HepG2 (cell line): ENCODE results near the gene FCER1G. TPM values are rescaled to one million over a fixed set of nuclear protein-coding genes. Genes with fewer than 3 reads are reported as not detected.

Source experiments
- CENPX ChIP-seq: sonication (generic); formaldehyde crosslinking; IDR thresholded peaks from 2 replicates; pipeline ENCODE4 v1.9.0; 2021; ENCODE audit warnings: mild to moderate bottlenecking, missing genetic modification reagents, moderate library complexity
- ERF ChIP-seq: IDR thresholded peaks from 2 replicates; pipeline ENCODE4 v1.6.1; 2018; ENCODE audit warnings: missing biosample characterization, missing genetic modification reagents
- HDAC6 ChIP-seq: fragments of 200-600 bp; sonication (generic); IDR thresholded peaks from 2 replicates; pipeline ENCODE4 v1.7.0; 2017; ENCODE audit warnings: mild to moderate bottlenecking, antibody characterized with exemption, low read length, low read depth
- HOXA3 ChIP-seq: sonication (generic); formaldehyde crosslinking; IDR thresholded peaks from 2 replicates; pipeline ENCODE4 v1.5.0; 2020; ENCODE audit warnings: missing genetic modification reagents
- PAWR ChIP-seq: sonication (generic); formaldehyde crosslinking; IDR thresholded peaks from 2 replicates; pipeline ENCODE4 v1.4.0; 2020; ENCODE audit warnings: missing genetic modification reagents, mild to moderate bottlenecking, borderline replicate concordance
- POLR2A ChIP-seq, 2 experiments: IDR thresholded peaks; 2 replicates each; pipeline ENCODE4 v1.6.1; 2011; ENCODE audit warnings: low read depth in 2 of 2, low read length in 2 of 2, mild to moderate bottlenecking in 1 of 2, moderate library complexity in 1 of 2; ENCODE audit not compliant: insufficient read depth in 1 of 2
- PRMT3 ChIP-seq: sonication (generic); formaldehyde crosslinking; IDR thresholded peaks from 2 replicates; pipeline ENCODE4 v1.8.1; 2022; ENCODE audit warnings: low read depth, mild to moderate bottlenecking, moderate library complexity, missing genetic modification reagents, borderline replicate concordance
- PRPF4 ChIP-seq: fragments of 200-400 bp; formaldehyde crosslinking; IDR thresholded peaks from 2 replicates; pipeline ENCODE4 v1.6.1; 2016; ENCODE audit warnings: low read length, low read depth; ENCODE audit not compliant: poor library complexity, severe bottlenecking
- RFX3 ChIP-seq: IDR thresholded peaks from 2 replicates; pipeline ENCODE4 v1.6.1; 2016; ENCODE audit warnings: missing biosample characterization, missing genetic modification reagents
- SAFB2 ChIP-seq: sonication (generic); formaldehyde crosslinking; IDR thresholded peaks from 2 replicates; pipeline ENCODE4 v1.5.1; 2020; ENCODE audit warnings: missing genetic modification reagents, low read depth, mild to moderate bottlenecking, borderline replicate concordance
- SPEN ChIP-seq: sonication (generic); formaldehyde crosslinking; IDR thresholded peaks from 2 replicates; pipeline ENCODE4 v1.5.1; 2020; ENCODE audit warnings: low read depth, mild to moderate bottlenecking, missing genetic modification reagents
- STAG1 ChIP-seq: sonication (generic); formaldehyde crosslinking; IDR thresholded peaks from 2 replicates; pipeline ENCODE4 v1.4.0; 2020; ENCODE audit warnings: missing genetic modification reagents
- SUZ12 ChIP-seq: fragments of 150-350 bp; IDR thresholded peaks from 2 replicates; pipeline ENCODE4 v1.6.1; 2014; ENCODE audit warnings: low read depth, low read length
- TBX2 ChIP-seq: sonication (generic); formaldehyde crosslinking; IDR thresholded peaks from 2 replicates; pipeline ENCODE4 v1.5.0; 2020; ENCODE audit warnings: missing genetic modification reagents, mild to moderate bottlenecking, borderline replicate concordance
- ZFP36L1 ChIP-seq: sonication (generic); formaldehyde crosslinking; IDR thresholded peaks from 2 replicates; pipeline ENCODE4 v1.8.0; 2022; ENCODE audit warnings: mild to moderate bottlenecking, missing genetic modification reagents, moderate library complexity
- ZMAT3 ChIP-seq: sonication (generic); formaldehyde crosslinking; conservative IDR thresholded peaks from 2 replicates; pipeline ENCODE4 v1.7.0; 2021; ENCODE audit warnings: missing genetic modification reagents
- ZNF10 ChIP-seq: sonication (generic); formaldehyde crosslinking; IDR thresholded peaks from 2 replicates; pipeline ENCODE4 v1.4.0; 2020; ENCODE audit warnings: mild to moderate bottlenecking, low read depth, missing genetic modification reagents, borderline replicate concordance
- ZNF224 ChIP-seq: sonication (generic); formaldehyde crosslinking; IDR thresholded peaks from 2 replicates; pipeline ENCODE4 v1.5.0; 2020; ENCODE audit warnings: mild to moderate bottlenecking, missing genetic modification reagents
- ZNF337 ChIP-seq: sonication (generic); formaldehyde crosslinking; IDR thresholded peaks from 2 replicates; pipeline ENCODE4 v1.5.1; 2020; ENCODE audit warnings: missing genetic modification reagents, low read depth, mild to moderate bottlenecking, borderline replicate concordance
- ZNF383 ChIP-seq: sonication (generic); formaldehyde crosslinking; IDR thresholded peaks from 2 replicates; pipeline ENCODE4 v1.4.0; 2020; ENCODE audit warnings: missing genetic modification reagents, mild to moderate bottlenecking, borderline replicate concordance
- ZNF501 ChIP-seq: sonication (generic); formaldehyde crosslinking; IDR thresholded peaks from 2 replicates; pipeline ENCODE4 v1.5.1; 2020; ENCODE audit warnings: mild to moderate bottlenecking, moderate library complexity, missing genetic modification reagents
- ZNF547 ChIP-seq: sonication (generic); formaldehyde crosslinking; IDR thresholded peaks from 2 replicates; pipeline ENCODE4 v1.5.1; 2020; ENCODE audit warnings: mild to moderate bottlenecking, missing genetic modification reagents
- polyA plus RNA-seq, 8 experiments: library from polyadenylated mRNA; depleted of rRNA in 3 of 8; stranded (reverse) in 7 of 8; unstranded in 1 of 8; fragments of >200 nt; fragmentation: Illumina TruSeq in 4 of 8; extraction: Trizol in 4 of 8; gene quantifications; 2 replicates each; pipeline versions ENCODE4 v1.2.1 to v1.2.3, GENCODE V29; 2011 to 2016; ENCODE audit warnings: low read depth in 4 of 8, missing spikeins in 1 of 8, mixed read lengths in 1 of 8; ENCODE audit not compliant: insufficient read depth in 1 of 8
- total RNA-seq, 5 experiments: library from RNA; depleted of rRNA; stranded (reverse); fragments of >200 nt; fragmentation: Illumina TruSeq; extraction: Trizol; gene quantifications; 2 replicates each; pipeline ENCODE4 v1.2.3, GENCODE V29; 2016; ENCODE audit warnings: low read depth in 1 of 5
- TF ChIP-seq, protein P1 (sequence below): sonication (generic); formaldehyde crosslinking; IDR thresholded peaks from 2 replicates; pipeline ENCODE4 v1.8.0; 2022; ENCODE audit warnings: low read depth, missing genetic modification reagents
- TF ChIP-seq, protein P2 (sequence below): sonication (generic); formaldehyde crosslinking; IDR thresholded peaks from 2 replicates; pipeline ENCODE4 v1.4.0; 2020; ENCODE audit warnings: missing genetic modification reagents

Gene FCER1G
- total and polyA plus RNA-seq, 2 of the 13 experiments (the other 11 are each of a cell fraction or from before 2014, with no cell fraction given): 1.3 to 6.4 TPM

DNA sequence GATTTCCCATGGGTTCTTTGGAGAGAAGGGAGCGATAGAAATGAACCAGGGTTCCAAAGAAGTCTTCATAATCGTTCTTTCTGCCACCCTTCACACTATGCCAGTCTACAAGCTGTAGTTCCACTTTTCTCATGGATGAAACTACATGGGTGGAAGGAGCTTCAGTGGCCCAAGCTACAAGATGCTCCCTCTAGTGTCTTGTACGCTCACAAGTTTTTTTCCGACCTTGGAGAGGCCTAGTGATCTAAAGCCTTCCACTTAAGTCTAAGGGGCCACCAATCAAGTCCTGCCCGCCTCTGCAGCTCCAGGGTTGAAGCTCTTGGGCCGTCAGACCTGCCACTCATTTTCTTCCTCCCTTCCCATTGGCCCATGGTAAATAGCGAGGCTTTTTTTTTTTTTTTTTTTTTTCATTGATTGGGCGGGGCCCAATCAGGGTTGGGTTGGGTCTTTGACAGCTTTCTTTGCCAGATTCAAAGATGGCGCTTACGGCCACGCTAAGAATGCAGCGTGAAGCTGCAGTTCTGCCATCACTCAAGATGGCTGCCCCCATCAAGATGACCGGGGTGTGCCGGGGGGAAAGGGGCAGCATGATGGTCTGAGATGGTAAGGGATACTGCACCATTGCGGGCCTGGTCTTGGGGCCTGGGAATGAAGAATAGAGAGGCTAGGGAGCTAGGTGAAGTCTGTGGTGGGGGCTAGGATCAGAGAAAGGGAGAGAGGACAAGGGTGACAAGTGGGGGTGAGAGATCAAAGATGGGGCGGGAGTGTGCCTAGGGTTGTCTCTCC lies 10.6 kb downstream of the FCER1G start, which contains the start of gene TOMM40L (continued):
- TF ChIP-seq ZFP36L1 (0 out of 2 replicates have a peak, but pooled peaks have one; percentile 54), STAG1 (CRISPR knock-in tag) (peak; percentile 51), ZNF501 (CRISPR knock-in tag) (peak; percentile 65; the same call in 1 of the 2 replicates), ERF (CRISPR knock-in tag) (peak; percentile 42; the same call in 1 of the 2 replicates), ZNF337 (CRISPR knock-in tag) (no peak), SAFB2 (CRISPR knock-in tag) (0 out of 2 replicates have a peak, but pooled peaks have one; percentile 17), ZNF224 (CRISPR knock-in tag) (peak; percentile 41; the same call in 1 of the 2 replicates), SUZ12 (no peak), TBX2 (CRISPR knock-in tag) (peak; percentile 67), ZMAT3 (CRISPR knock-in tag) (no peak), HOXA3 (peak; percentile 71; the same call in 1 of the 2 replicates), ZNF547 (0 out of 2 replicates have a peak, but pooled peaks have one; percentile 6), ZNF383 (CRISPR knock-in tag) (no peak), HDAC6 (no peak), POLR2A (IDR thresholded peaks at IDR 0.05; ENCODE audit: insufficient read depth in 1 of 2, low read depth in 2 of 2, low read length in 2 of 2) (peak; percentile 47 to 76), RFX3 (CRISPR knock-in tag) (no peak), SPEN (CRISPR knock-in tag) (no peak), CENPX (CRISPR knock-in tag) (no peak), PAWR (CRISPR knock-in tag) (no peak), PRMT3 (CRISPR knock-in tag) (no peak), PRPF4 (no peak), ZNF10 (CRISPR knock-in tag) (no peak)
- TF ChIP-seq, protein P1, sequence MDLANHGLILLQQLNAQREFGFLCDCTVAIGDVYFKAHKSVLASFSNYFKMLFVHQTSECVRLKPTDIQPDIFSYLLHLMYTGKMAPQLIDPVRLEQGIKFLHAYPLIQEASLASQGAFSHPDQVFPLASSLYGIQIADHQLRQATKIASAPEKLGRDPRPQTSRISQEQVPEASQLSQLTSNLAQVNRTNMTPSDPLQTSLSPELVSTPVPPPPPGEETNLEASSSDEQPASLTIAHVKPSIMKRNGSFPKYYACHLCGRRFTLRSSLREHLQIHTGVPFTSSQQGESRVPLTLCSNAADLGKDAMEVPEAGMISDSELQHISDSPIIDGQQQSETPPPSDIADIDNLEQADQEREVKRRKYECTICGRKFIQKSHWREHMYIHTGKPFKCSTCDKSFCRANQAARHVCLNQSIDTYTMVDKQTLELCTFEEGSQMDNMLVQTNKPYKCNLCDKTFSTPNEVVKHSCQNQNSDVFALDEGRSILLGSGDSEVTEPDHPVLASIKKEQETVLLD: no peak
- TF ChIP-seq, protein P2, sequence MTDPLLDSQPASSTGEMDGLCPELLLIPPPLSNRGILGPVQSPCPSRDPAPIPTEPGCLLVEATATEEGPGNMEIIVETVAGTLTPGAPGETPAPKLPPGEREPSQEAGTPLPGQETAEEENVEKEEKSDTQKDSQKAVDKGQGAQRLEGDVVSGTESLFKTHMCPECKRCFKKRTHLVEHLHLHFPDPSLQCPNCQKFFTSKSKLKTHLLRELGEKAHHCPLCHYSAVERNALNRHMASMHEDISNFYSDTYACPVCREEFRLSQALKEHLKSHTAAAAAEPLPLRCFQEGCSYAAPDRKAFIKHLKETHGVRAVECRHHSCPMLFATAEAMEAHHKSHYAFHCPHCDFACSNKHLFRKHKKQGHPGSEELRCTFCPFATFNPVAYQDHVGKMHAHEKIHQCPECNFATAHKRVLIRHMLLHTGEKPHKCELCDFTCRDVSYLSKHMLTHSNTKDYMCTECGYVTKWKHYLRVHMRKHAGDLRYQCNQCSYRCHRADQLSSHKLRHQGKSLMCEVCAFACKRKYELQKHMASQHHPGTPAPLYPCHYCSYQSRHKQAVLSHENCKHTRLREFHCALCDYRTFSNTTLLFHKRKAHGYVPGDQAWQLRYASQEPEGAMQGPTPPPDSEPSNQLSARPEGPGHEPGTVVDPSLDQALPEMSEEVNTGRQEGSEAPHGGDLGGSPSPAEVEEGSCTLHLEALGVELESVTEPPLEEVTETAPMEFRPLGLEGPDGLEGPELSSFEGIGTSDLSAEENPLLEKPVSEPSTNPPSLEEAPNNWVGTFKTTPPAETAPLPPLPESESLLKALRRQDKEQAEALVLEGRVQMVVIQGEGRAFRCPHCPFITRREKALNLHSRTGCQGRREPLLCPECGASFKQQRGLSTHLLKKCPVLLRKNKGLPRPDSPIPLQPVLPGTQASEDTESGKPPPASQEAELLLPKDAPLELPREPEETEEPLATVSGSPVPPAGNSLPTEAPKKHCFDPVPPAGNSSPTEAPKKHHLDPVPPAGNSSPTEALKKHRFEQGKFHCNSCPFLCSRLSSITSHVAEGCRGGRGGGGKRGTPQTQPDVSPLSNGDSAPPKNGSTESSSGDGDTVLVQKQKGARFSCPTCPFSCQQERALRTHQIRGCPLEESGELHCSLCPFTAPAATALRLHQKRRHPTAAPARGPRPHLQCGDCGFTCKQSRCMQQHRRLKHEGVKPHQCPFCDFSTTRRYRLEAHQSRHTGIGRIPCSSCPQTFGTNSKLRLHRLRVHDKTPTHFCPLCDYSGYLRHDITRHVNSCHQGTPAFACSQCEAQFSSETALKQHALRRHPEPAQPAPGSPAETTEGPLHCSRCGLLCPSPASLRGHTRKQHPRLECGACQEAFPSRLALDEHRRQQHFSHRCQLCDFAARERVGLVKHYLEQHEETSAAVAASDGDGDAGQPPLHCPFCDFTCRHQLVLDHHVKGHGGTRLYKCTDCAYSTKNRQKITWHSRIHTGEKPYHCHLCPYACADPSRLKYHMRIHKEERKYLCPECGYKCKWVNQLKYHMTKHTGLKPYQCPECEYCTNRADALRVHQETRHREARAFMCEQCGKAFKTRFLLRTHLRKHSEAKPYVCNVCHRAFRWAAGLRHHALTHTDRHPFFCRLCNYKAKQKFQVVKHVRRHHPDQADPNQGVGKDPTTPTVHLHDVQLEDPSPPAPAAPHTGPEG (CRISPR knock-in tag): no peak
